AG04450 (cell line): ENCODE measurements around the gene MAP2. TPM values are rescaled to one million over a fixed set of nuclear protein-coding genes. Genes with fewer than 3 reads are reported as not detected.

Experiments
- CTCF ChIA-PET: fragments of 300-600, 350-600 bp; formaldehyde crosslinking; extraction: SDS; loops from one replicate; lab custom pipeline; 2022; ENCODE audit warnings: antibody characterized with exemption, inconsistent platforms; lab: Charles Lee
- POLR2A ChIA-PET: fragments of 350-600 bp; formaldehyde crosslinking; extraction: SDS; loops from one replicate; lab custom pipeline; 2021; ENCODE audit warnings: antibody characterized with exemption, inconsistent platforms; lab: Yijun Ruan, JAX
- DNase-seq: peaks from one replicate; pipeline ENCODE4 v3.0.0-alpha.2; 2011; ENCODE audit warnings: low read depth, low spot score
- H3K27ac ChIP-seq: one replicate; pipeline ENCODE4 v1.5.1; 2012; ENCODE audit warnings: low read depth, low read length, control low read depth
- H3K27me3 ChIP-seq: one replicate; pipeline ENCODE4 v1.6.0; 2012; ENCODE audit warnings: low read length; ENCODE audit not compliant: control insufficient read depth, insufficient read depth
- H3K4me3 ChIP-seq: 2 replicates; pipeline ENCODE4 v1.5.1; 2011; ENCODE audit warnings: mild to moderate bottlenecking, low read depth, low read length, control low read depth
- H3K9me3 ChIP-seq: 2 replicates; pipeline ENCODE4 v1.5.1; 2012; ENCODE audit warnings: low read length; ENCODE audit not compliant: control insufficient read depth, insufficient read depth
- CTCF ChIP-seq: IDR thresholded peaks from 2 replicates; pipeline ENCODE4 v1.5.1; 2011; ENCODE audit warnings: low read depth, low read length, control low read depth, inconsistent platforms
- polyA plus RNA-seq: library from polyadenylated mRNA; depleted of rRNA; stranded (reverse); fragments of >200 nt; gene quantifications from 2 replicates; pipeline ENCODE4 v1.2.3, GENCODE V29; 2011

MAP2 gene
- polyA plus RNA-seq, 1 experiment, result 0.69 TPM

- CTCF ChIA-PET, result interaction anchor here (1.2 kb wide), 1 partner anchor 259 kb away, joined by 3 read pairs; the partner anchor contains the start of gene MAP2
- Histone ChIP-seq H3K9me3 (no peaks in the 10 kb centered on the region), H3K27me3 (no peaks in the 10 kb centered on the region), H3K4me3 (no peak overlapping the region), H3K27ac (no peak overlapping the region)
- POLR2A ChIA-PET, result no interaction called here
- no peak for DNase-seq
- TF ChIP-seq CTCF, result no peak
Observed at GRCh38 chr2:209682646-209683045, 258.8 kb downstream of the MAP2 start.

- ChIA-PET CTCF (no interaction called here), POLR2A (no interaction called here)
- no peaks in the 10 kb centered on the region for H3K9me3 ChIP-seq
- H3K4me3 ChIP-seq, result no peak overlapping the region
- DNase-seq, result no peak
- H3K27me3 ChIP-seq, result no peaks in the 10 kb centered on the region
- H3K27ac ChIP-seq, result no peak overlapping the region
- TF ChIP-seq CTCF, result no peak
Observed at GRCh38 chr2:209685340-209685739, 261.5 kb downstream of the MAP2 start.

DNA sequence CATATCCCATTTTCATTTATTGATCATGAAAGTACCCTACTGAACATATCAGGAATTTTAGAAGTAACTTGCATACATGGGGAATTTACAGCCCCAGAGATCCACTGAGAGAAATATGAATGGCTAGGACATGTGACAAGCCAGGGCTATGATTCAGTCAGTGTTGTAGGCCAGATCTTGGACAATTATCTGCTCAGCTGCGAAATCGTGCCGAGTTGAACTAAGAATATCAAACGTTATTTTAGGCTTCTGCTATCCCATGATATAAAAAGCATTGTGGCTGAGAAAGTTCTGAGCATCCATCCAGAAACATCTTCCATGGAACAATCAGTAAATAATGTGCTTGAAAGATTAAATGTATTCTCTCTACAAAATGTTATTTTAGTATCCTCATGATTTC, 262.1 kb downstream of the MAP2 start:
- no peaks in the 10 kb centered on the region for H3K27me3 ChIP-seq
- CTCF ChIA-PET, result no interaction called here
- H3K9me3 ChIP-seq, result no peaks in the 10 kb centered on the region
- TF ChIP-seq CTCF, result no peak
- DNase-seq, result no peak
- no peak overlapping the region for H3K27ac ChIP-seq
- POLR2A ChIA-PET, result no interaction called here
- no peak overlapping the region for H3K4me3 ChIP-seq

- ChIA-PET CTCF (interaction anchor here (0.5 kb wide), 1 partner anchor 130 kb away, joined by 4 read pairs; no protein-coding TSS in a partner anchor), POLR2A (no interaction called here)
- Histone ChIP-seq H3K4me3 (no peak overlapping the region), H3K9me3 (no peaks in the 10 kb centered on the region), H3K27me3 (no peaks in the 10 kb centered on the region), H3K27ac (no peak overlapping the region)
- DNase-seq, result no peak
- no peak for TF ChIP-seq CTCF
Observed at GRCh38 chr2:209686448-209686847, 262.6 kb downstream of the MAP2 start.

GRCh38 chr2:209687323-209687969, 263.6 kb downstream of the MAP2 start:
- H3K4me3 ChIP-seq, result no peak overlapping the region
- no peak for DNase-seq
- no peaks in the 10 kb centered on the region for H3K9me3 ChIP-seq
- TF ChIP-seq CTCF, result no peak
- CTCF ChIA-PET, result interaction anchor here (0.6 kb wide), 1 partner anchor 39 kb away, joined by 5 read pairs; no protein-coding TSS in a partner anchor
- H3K27me3 ChIP-seq, result no peaks in the 10 kb centered on the region
- H3K27ac ChIP-seq, result no peak overlapping the region
- POLR2A ChIA-PET, result no interaction called here
